AG09309 (cell line): ENCODE measurements around the gene LARGE2.

ENCODE experiments used
- DNase-seq: peaks from one replicate; pipeline ENCODE4 v3.0.0-alpha.2; 2010; ENCODE audit warnings: low read depth
- H3K4me3 ChIP-seq: 2 replicates; pipeline ENCODE4 v1.5.1; 2011; ENCODE audit warnings: mild to moderate bottlenecking, low read depth, low read length, moderate library complexity; ENCODE audit not compliant: control insufficient read depth
- TF ChIP-seq, protein P1 (sequence below): IDR thresholded peaks from 2 replicates; pipeline ENCODE4 v1.5.1; 2011; ENCODE audit warnings: mild to moderate bottlenecking, low read depth, low read length, inconsistent platforms; ENCODE audit not compliant: insufficient read depth, control insufficient read depth; ENCODE audit errors: missing control alignments

The LARGE2 gene

GRCh38 chr11:45945397-45945999 is 23.0 kb downstream of the LARGE2 start:
- no peak overlapping the region for H3K4me3 ChIP-seq
- DNase-seq, result no peak
- TF ChIP-seq, protein P1, sequence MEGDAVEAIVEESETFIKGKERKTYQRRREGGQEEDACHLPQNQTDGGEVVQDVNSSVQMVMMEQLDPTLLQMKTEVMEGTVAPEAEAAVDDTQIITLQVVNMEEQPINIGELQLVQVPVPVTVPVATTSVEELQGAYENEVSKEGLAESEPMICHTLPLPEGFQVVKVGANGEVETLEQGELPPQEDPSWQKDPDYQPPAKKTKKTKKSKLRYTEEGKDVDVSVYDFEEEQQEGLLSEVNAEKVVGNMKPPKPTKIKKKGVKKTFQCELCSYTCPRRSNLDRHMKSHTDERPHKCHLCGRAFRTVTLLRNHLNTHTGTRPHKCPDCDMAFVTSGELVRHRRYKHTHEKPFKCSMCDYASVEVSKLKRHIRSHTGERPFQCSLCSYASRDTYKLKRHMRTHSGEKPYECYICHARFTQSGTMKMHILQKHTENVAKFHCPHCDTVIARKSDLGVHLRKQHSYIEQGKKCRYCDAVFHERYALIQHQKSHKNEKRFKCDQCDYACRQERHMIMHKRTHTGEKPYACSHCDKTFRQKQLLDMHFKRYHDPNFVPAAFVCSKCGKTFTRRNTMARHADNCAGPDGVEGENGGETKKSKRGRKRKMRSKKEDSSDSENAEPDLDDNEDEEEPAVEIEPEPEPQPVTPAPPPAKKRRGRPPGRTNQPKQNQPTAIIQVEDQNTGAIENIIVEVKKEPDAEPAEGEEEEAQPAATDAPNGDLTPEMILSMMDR, result no peak

DNA sequence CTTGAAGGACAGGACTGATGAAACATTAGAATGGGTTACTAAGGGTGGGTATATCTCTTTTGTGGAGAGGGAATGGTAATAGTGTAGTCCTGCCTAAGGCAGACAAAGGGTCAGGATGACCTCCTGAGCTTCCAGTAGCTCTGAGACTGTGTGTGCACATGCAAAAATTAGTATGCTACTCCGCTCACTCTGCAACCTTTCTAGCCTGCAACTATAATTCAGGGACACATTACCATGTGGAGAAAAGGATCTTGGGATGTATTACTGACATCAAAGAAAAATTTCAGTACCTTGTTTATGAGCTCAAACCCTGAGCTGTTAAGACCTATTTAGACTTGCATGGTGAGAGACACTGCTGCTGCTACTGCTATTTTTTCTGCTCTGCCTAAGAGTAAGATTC is 25.4 kb downstream of the LARGE2 start:
- no peak for DNase-seq
- no peak overlapping the region for H3K4me3 ChIP-seq
- TF ChIP-seq, protein P1, result no peak

- TF ChIP-seq, protein P1, result no peak
- no peak for DNase-seq
- H3K4me3 ChIP-seq, result no peak overlapping the region
Measured at GRCh38 chr11:45948356-45948755, 25.9 kb downstream of the LARGE2 start.

- H3K4me3 ChIP-seq, result no peak overlapping the region
- TF ChIP-seq, protein P1, result no peak
- no peak for DNase-seq
Measured at GRCh38 chr11:45949992-45950407, 27.5 kb downstream of the LARGE2 start.

- H3K4me3 ChIP-seq, result no peak overlapping the region
- DNase-seq, result peak; percentile 44
- TF ChIP-seq, protein P1, result no peak
Measured at GRCh38 chr11:45959851-45960250, 37.4 kb downstream of the LARGE2 start.

DNA sequence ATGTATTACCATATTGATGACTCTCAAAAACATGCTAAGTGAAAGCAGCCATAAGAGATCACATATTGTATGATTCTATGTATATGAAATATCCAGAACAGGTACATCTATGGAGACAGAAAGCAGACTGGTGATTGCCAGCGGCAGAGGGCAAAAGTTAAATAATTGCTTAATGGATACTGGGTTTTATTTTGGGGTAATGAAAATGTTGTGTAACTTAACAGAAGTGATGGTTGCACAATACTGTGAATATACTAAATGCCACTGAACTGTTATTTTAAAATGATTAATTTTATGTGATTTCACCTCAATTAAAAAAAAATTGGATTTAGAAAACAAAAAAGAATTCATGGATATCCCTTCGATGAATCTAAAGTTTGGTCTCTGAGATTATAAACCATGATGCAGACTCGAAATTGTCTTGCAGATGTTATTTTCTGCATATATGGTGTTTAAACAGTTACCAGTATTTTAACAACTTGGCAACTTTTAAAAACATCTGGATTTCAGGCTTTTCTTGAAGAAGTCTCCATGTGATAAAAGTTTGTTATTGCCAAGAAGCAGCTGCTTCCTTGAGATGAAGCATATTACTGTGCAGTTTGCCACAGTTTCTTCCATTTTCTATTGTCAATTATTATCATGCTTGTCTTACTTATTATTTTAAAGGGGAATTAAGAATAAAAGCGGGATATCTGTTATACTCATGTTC is 38.1 kb downstream of the LARGE2 start:
- DNase-seq, result no peak
- TF ChIP-seq, protein P1, result no peak
- no peak overlapping the region for H3K4me3 ChIP-seq
